Measurements from ENCODE around the gene TINAGL1.

DNA sequence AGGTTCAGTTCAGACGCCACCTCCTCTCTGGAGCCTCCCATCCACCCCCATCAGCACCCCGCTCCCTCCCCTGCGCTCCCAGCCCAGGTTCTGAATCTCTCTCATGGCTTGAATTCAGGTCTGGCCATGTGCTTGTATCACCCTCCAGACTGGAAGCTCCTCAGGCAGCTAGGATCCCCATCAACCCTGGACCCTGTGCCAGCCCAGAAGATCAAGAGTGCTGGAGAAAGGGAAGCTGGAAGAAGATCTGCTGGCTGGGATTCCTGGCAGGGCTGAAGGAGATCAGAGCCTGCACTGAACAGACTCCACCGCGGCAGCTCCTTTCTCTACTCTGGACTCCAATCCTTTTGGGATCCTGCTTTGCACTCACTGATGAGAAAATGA is 11.7 kb upstream of the TINAGL1 start:
- TF ChIP-seq EZH2 (optimal IDR thresholded peaks at IDR 0.05; ENCODE audit: low read depth, low read length) (no peak), EZH2phosphoT487 (IDR thresholded peaks at IDR 0.05; ENCODE audit: low read length) (no peak)
- TF ChIP-seq, protein P1, sequence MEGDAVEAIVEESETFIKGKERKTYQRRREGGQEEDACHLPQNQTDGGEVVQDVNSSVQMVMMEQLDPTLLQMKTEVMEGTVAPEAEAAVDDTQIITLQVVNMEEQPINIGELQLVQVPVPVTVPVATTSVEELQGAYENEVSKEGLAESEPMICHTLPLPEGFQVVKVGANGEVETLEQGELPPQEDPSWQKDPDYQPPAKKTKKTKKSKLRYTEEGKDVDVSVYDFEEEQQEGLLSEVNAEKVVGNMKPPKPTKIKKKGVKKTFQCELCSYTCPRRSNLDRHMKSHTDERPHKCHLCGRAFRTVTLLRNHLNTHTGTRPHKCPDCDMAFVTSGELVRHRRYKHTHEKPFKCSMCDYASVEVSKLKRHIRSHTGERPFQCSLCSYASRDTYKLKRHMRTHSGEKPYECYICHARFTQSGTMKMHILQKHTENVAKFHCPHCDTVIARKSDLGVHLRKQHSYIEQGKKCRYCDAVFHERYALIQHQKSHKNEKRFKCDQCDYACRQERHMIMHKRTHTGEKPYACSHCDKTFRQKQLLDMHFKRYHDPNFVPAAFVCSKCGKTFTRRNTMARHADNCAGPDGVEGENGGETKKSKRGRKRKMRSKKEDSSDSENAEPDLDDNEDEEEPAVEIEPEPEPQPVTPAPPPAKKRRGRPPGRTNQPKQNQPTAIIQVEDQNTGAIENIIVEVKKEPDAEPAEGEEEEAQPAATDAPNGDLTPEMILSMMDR (IDR thresholded peaks at IDR 0.05; ENCODE audit: low read length) = no peak
